ENCODE data around the gene SCPEP1. TPM values are rescaled to one million over a fixed set of nuclear protein-coding genes. Genes with fewer than 3 reads are reported as not detected.

The SCPEP1 gene
- total RNA-seq, 1 donor from 2014 or later = 21.6 TPM

DNA sequence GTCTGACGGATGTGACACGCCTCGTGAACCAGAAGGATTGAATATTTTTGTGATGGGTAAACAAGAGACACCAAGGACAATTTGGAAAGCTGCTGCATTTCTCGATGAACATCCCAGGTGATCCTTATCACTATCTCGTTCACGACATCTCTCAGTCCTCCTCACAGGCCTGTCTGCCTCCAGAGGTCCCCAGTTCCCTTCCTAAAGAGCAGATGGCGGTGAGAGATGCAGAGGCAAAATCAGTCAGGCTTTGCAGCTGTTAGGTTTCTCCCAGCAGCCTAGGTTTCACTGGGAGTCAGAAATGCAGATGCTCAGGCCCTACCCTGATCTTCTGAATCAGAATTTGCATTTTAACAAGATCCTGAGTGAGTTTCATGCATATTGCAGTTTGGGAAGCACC is 23.6 kb downstream of the SCPEP1 start:
- DNase-seq (ENCODE audit: low read depth) = no peak

- DNase-seq (ENCODE audit: low read depth) = no peak
Observed at GRCh38 chr17:57002904-57003303, 25.0 kb downstream of the SCPEP1 start.

DNA sequence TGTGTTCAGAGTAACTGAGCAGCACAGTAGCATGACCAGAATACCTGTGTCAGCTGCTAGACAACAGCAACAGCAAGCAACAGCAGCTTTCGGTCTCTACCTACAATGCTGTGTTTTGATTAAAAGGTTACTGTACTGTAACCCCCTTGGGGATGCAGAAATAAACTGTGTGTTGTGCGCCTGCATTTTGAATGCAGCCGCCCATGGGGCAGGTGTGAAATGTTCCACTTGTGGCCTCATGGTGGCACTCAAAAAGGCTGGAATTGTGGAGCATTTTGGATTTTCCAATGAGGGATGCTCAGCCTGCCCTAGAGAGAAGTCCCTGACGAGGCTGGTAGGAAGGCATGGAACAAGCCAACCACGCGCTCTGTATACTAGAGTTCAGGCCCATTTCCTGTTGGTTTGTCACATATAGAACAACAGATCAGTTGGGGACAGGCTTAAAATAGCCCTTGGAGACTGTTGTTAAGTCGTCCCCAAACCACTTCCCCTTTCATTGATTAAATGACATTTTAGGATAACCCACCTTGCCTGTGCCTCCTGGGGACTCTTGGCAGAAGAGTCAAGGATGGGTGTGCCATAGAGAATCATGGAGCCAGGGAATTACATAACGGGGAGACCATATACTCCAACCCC is 27.1 kb downstream of the SCPEP1 start:
- DNase-seq (ENCODE audit: low read depth) = no peak

DNA sequence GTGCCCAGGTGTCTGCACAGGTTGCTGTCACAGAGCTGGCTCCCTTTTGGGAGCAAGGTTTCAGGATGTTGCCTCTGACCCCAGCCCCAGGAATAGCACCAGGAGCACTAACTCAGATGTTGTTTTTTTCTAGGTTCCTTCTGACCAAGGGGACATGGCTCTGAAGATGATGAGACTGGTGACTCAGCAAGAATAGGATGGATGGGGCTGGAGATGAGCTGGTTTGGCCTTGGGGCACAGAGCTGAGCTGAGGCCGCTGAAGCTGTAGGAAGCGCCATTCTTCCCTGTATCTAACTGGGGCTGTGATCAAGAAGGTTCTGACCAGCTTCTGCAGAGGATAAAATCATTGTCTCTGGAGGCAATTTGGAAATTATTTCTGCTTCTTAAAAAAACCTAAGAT is 28.1 kb downstream of the SCPEP1 start:
- no peak for DNase-seq (ENCODE audit: low read depth)

DNA sequence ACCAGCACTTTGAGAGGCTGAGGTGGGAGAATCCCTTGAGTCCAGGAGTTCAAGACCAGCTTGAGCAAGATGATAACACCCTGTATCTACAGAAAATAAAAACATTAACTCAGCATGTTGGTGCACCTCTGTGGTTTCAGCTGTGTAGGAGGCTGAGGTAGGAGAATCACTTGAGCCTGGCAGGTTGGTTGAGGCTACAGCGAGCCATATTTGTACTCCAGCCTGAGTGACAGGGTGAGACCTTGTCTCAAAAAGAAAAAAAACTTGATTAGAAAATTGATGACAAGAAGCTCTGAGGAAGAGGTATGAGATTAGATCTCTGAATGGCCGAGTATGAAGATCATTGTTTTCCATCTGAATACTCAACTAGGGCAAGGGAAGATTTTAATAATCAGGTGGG is 31.0 kb downstream of the SCPEP1 start:
- DNase-seq (ENCODE audit: low read depth) = no peak

DNA sequence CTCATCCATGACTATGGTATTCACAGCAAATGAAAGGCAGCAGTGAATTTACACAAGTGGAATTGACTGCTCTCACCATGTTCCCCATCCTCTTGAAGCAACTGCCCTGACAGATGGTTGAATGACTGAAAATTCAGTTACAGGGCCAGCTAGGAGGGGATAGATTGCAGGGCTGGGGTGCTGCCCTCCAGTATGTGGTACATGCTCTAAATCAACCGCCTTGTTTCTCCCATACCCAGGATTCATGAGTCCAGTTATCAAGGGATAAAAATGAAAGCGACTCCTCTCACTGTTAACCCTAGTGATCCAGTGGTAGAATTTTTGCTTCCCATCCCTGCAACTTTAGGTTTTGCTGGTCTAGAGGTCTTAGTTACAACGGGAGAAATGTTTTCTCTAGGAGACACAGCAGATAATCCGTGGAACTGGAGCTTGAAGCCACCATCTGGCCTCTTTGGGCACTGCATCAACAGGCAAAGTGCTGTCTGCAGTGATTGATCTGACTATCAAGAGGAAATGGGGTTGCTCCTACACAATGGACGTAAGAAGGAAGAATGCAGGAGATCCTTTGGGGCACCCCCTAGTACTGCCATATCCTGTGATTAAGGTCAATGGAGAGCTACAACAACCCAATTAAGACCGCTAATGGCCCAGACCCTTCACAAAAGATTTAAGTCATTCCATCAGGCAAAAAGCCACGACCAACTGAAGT is 32.0 kb downstream of the SCPEP1 start:
- DNase-seq (ENCODE audit: low read depth) = peak; percentile 62

DNA sequence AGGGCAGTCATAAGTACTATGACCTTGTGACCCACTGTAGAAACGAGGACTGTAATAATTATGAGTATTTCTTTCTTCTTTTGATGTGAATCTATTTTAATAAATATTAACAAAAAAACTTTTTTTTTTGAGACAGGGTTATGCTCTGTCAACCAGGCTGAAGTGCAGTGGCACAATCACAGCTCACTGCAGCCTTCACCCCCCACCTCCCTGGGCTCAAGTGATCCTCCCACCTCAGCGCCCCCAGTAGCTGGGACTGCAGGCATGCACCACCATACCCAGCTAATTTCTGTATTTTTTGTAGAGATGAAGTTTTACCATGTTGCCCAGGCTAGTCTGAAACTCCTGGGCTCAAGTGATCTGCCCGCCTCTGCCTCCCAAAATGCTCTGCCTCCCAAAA is 32.6 kb downstream of the SCPEP1 start:
- DNase-seq (ENCODE audit: low read depth) = no peak

DNA sequence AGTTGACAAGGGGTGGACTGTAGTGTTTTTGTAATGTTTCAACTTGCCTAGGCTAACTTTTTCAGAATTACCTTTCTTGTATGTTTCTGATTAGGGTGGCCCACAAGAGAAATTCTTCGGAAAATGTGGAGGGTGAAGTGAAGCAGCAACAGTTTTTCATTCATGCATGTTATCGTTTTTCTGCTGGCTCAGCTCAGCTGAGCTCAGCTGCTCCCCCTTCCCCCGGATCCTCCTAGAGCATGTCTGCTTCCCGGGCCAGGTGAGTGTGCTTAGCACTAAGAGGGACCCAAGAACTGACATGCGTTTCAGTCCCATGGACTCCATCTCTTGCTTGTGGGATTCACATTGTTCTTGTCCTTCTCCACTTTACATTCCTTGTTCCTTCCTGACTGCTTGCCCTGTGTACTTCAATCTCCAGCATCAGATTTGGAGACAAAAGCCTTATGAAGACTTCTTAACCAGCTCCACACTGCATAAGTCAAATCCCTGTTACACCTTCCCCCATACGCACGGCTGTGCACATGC is 33.6 kb downstream of the SCPEP1 start:
- DNase-seq (ENCODE audit: low read depth) = no peak

DNA sequence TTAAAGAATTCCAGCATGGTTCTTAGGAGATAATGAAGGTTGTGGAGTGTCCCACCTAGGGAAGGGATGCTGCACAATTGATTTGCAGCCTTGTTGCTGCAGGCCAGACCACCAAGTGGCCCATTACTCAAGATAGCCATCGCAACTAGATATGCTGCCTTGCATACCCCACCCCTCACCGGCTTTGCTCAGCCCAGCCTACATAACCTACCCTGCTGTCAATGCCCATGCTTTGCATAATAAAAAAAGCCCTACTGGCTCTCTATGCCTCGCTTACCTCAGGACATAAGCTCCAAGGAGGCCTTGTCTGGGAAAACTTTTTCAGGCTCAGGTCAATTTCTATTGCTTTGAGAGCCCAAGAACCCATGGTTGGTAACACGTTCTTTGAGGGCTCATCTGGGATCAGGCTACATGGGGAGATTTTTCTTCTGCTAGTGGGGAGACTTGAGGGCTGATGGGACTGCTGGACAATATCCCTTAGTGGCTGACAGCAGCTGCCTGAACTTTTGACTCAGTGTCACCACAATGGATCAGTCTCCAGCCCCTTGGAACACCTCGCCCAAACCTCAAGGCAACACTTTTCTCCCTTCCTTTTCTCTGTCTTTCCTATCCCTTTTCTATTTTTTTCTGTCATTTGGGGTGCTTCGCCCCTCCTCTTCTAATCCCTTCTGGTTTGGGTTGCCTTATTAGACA is 38.3 kb downstream of the SCPEP1 start:
- DNase-seq (ENCODE audit: low read depth) = no peak

DNA sequence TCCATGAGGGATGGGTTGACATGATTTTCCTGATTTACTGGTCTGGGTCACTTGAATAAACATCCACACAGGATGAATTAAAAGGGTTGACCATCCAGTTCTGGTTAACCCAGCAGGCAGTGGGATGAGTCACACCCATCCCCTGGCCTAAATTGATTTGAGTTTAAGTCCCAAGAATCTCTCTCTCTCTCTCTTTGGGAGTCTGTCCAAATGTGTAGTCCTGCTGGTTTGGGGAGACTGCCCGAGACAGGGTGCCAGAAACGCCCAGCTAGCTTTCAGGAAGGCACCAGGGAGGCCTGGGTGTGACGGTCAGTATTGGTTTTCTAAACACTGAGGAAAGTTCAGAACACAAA is 38.8 kb downstream of the SCPEP1 start:
- DNase-seq (ENCODE audit: low read depth) = no peak

- DNase-seq (ENCODE audit: low read depth) = no peak
Observed at GRCh38 chr17:57017625-57018024, 39.7 kb downstream of the SCPEP1 start.

DNA sequence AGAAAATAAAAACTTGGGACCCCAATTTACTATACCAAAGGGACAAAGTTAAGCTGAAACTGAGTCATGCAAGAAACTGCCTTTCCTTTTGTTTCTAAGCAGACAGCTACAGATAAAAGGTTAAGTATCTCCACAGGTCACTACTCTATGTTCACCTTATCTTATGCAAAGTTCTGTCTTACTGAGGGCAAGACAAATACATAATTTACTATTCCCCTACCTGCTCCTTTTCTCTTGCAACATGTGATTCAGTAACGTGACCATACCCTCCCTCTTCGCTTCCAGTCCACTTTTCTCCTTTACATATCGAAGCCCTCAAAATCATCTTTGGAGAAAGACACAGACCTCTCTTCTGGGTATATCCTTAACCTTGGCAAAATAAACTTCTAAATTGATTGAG is 42.3 kb downstream of the SCPEP1 start:
- no peak for DNase-seq (ENCODE audit: low read depth)

DNA sequence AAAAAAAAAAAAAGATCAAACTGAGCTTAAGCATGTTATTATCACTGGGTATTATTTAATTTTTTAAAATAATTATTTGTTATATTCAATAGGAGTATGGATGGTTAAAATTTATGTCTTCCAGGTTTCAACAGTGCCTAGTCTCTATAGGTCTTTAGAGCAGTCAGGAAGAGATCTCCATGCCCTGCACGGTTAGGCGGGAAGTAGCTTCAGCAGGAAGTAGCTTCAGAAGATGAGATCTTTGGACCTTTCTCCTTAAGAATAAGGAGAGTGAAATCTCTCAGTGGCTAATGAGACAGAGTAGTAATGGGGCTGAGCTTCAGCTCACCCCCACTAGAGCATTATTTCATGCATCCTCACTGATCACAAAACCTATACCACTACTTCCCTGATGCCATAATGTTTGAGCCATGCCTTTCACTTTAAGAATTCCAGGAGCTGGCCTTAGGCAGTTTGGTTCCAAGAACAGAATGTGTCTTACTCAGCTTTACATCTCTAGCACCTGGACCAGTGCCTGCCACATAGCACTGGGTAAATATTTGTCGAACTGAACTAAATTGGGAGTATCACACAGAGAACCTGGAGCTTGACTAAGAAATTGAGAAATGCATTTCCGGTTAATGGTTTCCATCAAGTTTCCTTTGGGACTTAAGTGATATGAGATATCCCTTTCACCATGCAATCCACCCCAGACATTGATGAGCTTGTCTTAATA is 43.5 kb downstream of the SCPEP1 start:
- peak; percentile 74 for DNase-seq (ENCODE audit: low read depth)

GRCh38 chr17:57025876-57026275 is 47.9 kb downstream of the SCPEP1 start:
- DNase-seq (ENCODE audit: low read depth) = no peak

DNA sequence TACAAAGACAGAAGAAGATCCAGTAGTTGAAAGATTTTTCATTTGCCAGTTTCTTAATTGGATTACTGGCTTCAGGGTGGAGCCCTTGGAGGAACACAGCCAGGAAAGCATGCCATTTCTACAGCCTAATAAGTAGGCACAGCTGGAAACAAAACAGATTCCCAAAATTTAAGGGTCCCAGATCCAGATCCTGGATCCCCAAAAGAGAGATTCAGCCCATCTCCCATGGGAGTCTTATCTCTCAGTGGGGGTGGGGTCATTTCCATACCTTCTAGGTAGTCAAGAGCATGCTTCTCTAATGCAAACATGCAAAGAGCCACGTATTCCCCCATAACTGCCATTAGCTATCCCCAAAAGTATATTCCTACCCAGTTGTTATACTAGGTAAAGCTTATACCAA is 49.9 kb downstream of the SCPEP1 start:
- no peak for DNase-seq (ENCODE audit: low read depth)

- no peak for DNase-seq (ENCODE audit: low read depth)
Observed at GRCh38 chr17:57032343-57032742, 54.4 kb downstream of the SCPEP1 start.

DNA sequence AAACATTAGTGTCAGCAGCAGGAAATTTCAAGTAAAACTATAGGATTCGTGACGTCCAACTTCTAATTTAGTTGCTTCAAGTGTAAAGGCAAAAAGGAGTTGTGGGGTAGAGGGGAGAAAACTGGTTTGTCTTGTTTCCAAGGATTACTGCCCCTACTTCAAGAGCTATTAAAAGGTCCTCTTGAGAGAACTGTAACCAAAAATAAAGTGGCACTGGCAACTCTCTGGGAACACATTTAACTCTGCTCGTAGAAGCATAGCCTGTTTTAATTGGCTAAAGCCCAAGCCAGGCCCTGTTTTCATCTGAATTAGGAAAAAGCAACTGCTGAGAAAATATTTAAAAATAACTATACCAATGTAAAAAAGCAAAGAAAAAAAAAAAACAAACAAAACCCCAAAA is 55.4 kb downstream of the SCPEP1 start:
- DNase-seq (ENCODE audit: low read depth) = peak; percentile 28

GRCh38 chr17:57034807-57035754 is 57.1 kb downstream of the SCPEP1 start:
- no peak for DNase-seq (ENCODE audit: low read depth)

- DNase-seq (ENCODE audit: low read depth) = peak; percentile 54
Observed at GRCh38 chr17:57035971-57036481, 58.1 kb downstream of the SCPEP1 start.

DNA sequence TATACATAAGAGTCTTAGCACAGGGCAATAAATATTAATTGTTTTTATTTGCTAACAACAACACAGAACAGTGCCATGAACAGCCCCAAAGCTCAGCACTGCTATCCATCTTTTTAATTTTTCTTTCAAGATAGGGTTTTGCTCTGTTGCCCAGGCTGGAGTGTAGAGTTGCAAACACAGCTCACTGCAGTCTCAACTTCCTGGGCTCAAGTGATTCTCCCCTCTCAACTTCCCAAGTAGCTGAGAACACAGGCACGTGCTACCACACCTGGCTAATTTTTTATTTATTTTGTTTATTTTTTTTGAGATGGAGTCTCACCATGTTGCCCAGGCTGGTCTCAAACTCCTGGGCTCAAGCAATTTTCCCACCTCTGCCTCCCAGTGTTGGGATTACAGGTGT is 59.5 kb downstream of the SCPEP1 start:
- DNase-seq (ENCODE audit: low read depth) = no peak

- no peak for DNase-seq (ENCODE audit: low read depth)
Observed at GRCh38 chr17:57038486-57038885, 60.6 kb downstream of the SCPEP1 start.
